HepG2 (cell line): ENCODE data around the gene RPS14. TPM values are rescaled to one million over a fixed set of nuclear protein-coding genes. Genes with fewer than 3 reads are reported as not detected.

Experiments
- AGO1 ChIP-seq: fragments of 200-400 bp; formaldehyde crosslinking; IDR thresholded peaks from 2 replicates; pipeline ENCODE4 v1.6.1; 2017; ENCODE audit warnings: mild to moderate bottlenecking, low read depth, low read length, moderate library complexity; ENCODE audit not compliant: poor library complexity, severe bottlenecking
- EEA1 ChIP-seq: sonication (generic); formaldehyde crosslinking; IDR thresholded peaks from 2 replicates; pipeline ENCODE4 v1.5.1; 2020; ENCODE audit warnings: mild to moderate bottlenecking, missing genetic modification reagents, borderline replicate concordance
- HNRNPLL ChIP-seq: fragments of 200-400 bp; formaldehyde crosslinking; IDR thresholded peaks from 2 replicates; pipeline ENCODE4 v1.6.1; 2017; ENCODE audit warnings: mild to moderate bottlenecking, low read depth, low read length; ENCODE audit not compliant: poor library complexity, severe bottlenecking
- KDM2A ChIP-seq: sonication (generic); formaldehyde crosslinking; IDR thresholded peaks from 2 replicates; pipeline ENCODE4 v1.4.0; 2020; ENCODE audit warnings: low read depth, missing genetic modification reagents, borderline replicate concordance
- KLF15 ChIP-seq: sonication (generic); formaldehyde crosslinking; IDR thresholded peaks from 2 replicates; pipeline ENCODE4 v1.8.1; 2023; ENCODE audit warnings: borderline replicate concordance, mild to moderate bottlenecking, inconsistent platforms, missing genetic modification reagents, mixed read lengths
- NFRKB ChIP-seq: fragments of 450-650 bp; IDR thresholded peaks from 2 replicates; pipeline ENCODE4 v1.6.1; 2017
- RBAK ChIP-seq: sonication (generic); formaldehyde crosslinking; IDR thresholded peaks from 2 replicates; pipeline ENCODE4 v1.5.1; 2020; ENCODE audit warnings: mild to moderate bottlenecking, missing genetic modification reagents
- SMARCC2 ChIP-seq: fragments of 450-650 bp; IDR thresholded peaks from 2 replicates; pipeline ENCODE4 v1.6.1; 2017; ENCODE audit warnings: antibody characterized with exemption, mild to moderate bottlenecking
- STAT5B ChIP-seq: sonication (generic); formaldehyde crosslinking; IDR thresholded peaks from 2 replicates; pipeline ENCODE4 v1.4.0; 2020; ENCODE audit warnings: missing genetic modification reagents
- ZKSCAN1 ChIP-seq: fragments of 150-350 bp; IDR thresholded peaks from 2 replicates; pipeline ENCODE4 v1.6.1; 2014; ENCODE audit warnings: low read length
- ZNF225 ChIP-seq: sonication (generic); formaldehyde crosslinking; IDR thresholded peaks from 2 replicates; pipeline ENCODE4 v1.4.0; 2020; ENCODE audit warnings: mild to moderate bottlenecking, missing genetic modification reagents
- ZNF292 ChIP-seq: sonication (generic); formaldehyde crosslinking; IDR thresholded peaks from 2 replicates; pipeline ENCODE4 v1.8.1; 2022; ENCODE audit warnings: mild to moderate bottlenecking, low read depth, missing genetic modification reagents, borderline replicate concordance
- ZNF331 ChIP-seq: sonication (generic); formaldehyde crosslinking; IDR thresholded peaks from 2 replicates; pipeline ENCODE4 v1.4.0; 2020; ENCODE audit warnings: missing genetic modification reagents
- ZNF350 ChIP-seq: sonication (generic); formaldehyde crosslinking; IDR thresholded peaks from 2 replicates; pipeline ENCODE4 v1.4.0; 2020; ENCODE audit warnings: mild to moderate bottlenecking, low read depth, missing genetic modification reagents, borderline replicate concordance
- ZNF879 ChIP-seq: sonication (generic); formaldehyde crosslinking; IDR thresholded peaks from 2 replicates; pipeline ENCODE4 v1.8.1; 2023; ENCODE audit warnings: missing genetic modification reagents
- polyA plus RNA-seq, 8 experiments: library from polyadenylated mRNA; depleted of rRNA in 3 of 8; stranded (reverse) in 7 of 8; unstranded in 1 of 8; fragments of >200 nt; fragmentation: Illumina TruSeq in 4 of 8; extraction: Trizol in 4 of 8; gene quantifications; 2 replicates each; pipeline versions ENCODE4 v1.2.1 to v1.2.3, GENCODE V29; 2011 to 2016; ENCODE audit warnings: low read depth in 4 of 8, missing spikeins in 1 of 8, mixed read lengths in 1 of 8; ENCODE audit not compliant: insufficient read depth in 1 of 8
- total RNA-seq, 5 experiments: library from RNA; depleted of rRNA; stranded (reverse); fragments of >200 nt; fragmentation: Illumina TruSeq; extraction: Trizol; gene quantifications; 2 replicates each; pipeline ENCODE4 v1.2.3, GENCODE V29; 2016; ENCODE audit warnings: low read depth in 1 of 5
- TF ChIP-seq, protein P1 (sequence below): IDR thresholded peaks from 2 replicates; pipeline ENCODE4 v1.6.1; 2016; ENCODE audit warnings: low read depth, missing genetic modification reagents, missing compliant biosample characterization
- TF ChIP-seq, protein P2 (sequence below): sonication (generic); formaldehyde crosslinking; IDR thresholded peaks from 2 replicates; pipeline ENCODE4 v1.5.0; 2020; ENCODE audit warnings: missing genetic modification reagents
- TF ChIP-seq, protein P3 (sequence below): sonication (generic); formaldehyde crosslinking; IDR thresholded peaks from 2 replicates; pipeline ENCODE4 v1.8.0; 2022; ENCODE audit warnings: missing genetic modification reagents, mild to moderate bottlenecking, inconsistent platforms, borderline replicate concordance
- TF ChIP-seq, protein P4 (sequence below): sonication (generic); formaldehyde crosslinking; IDR thresholded peaks from 2 replicates; pipeline ENCODE4 v1.4.0; 2020; ENCODE audit warnings: missing genetic modification reagents

Gene RPS14
- total and polyA plus RNA-seq, 2 of the 13 experiments (the other 11 are each of a cell fraction or from before 2014, with no cell fraction given), result 2,116 to 3,295 TPM

DNA sequence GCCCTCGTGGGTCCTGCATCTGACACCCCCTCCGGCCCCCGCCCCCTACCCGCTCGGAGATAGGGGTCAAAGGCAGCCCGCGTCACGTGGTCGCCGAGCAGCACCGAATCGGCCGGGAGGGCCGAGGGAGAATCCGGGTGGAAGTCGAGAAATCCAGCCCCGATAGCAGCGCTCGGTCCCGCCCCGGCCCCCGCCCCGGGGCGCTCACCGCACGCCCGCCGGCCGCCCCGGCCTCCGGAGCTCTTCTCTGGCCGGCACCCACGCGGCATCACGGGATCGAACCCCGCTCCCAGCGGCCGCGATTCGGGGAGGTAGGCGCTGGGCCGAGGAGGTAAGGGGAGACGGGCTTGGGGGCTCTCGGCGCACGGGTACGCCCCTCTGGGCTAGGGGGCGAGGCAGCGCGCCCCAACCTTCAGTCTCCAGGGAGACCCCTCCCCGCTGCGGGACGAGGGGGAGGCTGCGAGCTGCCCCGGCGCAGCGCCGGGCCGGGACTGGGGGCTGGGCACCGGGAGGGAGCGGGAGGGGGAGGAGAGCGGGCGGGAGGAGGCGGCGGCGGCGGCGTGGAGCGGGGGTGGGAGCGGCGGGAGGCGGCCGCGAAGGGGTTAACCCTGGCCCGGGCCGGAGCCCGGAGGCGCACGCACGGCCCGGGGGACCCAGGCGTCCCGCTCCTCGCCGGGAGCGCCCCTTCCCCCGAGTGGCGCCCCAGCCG lies 36.3 kb upstream of the RPS14 start (continued):
- TF ChIP-seq, protein P1, sequence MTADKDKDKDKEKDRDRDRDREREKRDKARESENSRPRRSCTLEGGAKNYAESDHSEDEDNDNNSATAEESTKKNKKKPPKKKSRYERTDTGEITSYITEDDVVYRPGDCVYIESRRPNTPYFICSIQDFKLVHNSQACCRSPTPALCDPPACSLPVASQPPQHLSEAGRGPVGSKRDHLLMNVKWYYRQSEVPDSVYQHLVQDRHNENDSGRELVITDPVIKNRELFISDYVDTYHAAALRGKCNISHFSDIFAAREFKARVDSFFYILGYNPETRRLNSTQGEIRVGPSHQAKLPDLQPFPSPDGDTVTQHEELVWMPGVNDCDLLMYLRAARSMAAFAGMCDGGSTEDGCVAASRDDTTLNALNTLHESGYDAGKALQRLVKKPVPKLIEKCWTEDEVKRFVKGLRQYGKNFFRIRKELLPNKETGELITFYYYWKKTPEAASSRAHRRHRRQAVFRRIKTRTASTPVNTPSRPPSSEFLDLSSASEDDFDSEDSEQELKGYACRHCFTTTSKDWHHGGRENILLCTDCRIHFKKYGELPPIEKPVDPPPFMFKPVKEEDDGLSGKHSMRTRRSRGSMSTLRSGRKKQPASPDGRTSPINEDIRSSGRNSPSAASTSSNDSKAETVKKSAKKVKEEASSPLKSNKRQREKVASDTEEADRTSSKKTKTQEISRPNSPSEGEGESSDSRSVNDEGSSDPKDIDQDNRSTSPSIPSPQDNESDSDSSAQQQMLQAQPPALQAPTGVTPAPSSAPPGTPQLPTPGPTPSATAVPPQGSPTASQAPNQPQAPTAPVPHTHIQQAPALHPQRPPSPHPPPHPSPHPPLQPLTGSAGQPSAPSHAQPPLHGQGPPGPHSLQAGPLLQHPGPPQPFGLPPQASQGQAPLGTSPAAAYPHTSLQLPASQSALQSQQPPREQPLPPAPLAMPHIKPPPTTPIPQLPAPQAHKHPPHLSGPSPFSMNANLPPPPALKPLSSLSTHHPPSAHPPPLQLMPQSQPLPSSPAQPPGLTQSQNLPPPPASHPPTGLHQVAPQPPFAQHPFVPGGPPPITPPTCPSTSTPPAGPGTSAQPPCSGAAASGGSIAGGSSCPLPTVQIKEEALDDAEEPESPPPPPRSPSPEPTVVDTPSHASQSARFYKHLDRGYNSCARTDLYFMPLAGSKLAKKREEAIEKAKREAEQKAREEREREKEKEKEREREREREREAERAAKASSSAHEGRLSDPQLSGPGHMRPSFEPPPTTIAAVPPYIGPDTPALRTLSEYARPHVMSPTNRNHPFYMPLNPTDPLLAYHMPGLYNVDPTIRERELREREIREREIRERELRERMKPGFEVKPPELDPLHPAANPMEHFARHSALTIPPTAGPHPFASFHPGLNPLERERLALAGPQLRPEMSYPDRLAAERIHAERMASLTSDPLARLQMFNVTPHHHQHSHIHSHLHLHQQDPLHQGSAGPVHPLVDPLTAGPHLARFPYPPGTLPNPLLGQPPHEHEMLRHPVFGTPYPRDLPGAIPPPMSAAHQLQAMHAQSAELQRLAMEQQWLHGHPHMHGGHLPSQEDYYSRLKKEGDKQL, result no peak
- no peak for TF ChIP-seq ZNF879 (CRISPR knock-in tag)
- no peak for TF ChIP-seq ZNF350 (CRISPR knock-in tag)
- no peak for TF ChIP-seq AGO1
- no peak for TF ChIP-seq STAT5B
- no peak for TF ChIP-seq ZKSCAN1
- TF ChIP-seq ZNF331 (CRISPR knock-in tag), result no peak
- TF ChIP-seq RBAK (CRISPR knock-in tag), result no peak
- TF ChIP-seq SMARCC2, result no peak
- TF ChIP-seq, protein P2, sequence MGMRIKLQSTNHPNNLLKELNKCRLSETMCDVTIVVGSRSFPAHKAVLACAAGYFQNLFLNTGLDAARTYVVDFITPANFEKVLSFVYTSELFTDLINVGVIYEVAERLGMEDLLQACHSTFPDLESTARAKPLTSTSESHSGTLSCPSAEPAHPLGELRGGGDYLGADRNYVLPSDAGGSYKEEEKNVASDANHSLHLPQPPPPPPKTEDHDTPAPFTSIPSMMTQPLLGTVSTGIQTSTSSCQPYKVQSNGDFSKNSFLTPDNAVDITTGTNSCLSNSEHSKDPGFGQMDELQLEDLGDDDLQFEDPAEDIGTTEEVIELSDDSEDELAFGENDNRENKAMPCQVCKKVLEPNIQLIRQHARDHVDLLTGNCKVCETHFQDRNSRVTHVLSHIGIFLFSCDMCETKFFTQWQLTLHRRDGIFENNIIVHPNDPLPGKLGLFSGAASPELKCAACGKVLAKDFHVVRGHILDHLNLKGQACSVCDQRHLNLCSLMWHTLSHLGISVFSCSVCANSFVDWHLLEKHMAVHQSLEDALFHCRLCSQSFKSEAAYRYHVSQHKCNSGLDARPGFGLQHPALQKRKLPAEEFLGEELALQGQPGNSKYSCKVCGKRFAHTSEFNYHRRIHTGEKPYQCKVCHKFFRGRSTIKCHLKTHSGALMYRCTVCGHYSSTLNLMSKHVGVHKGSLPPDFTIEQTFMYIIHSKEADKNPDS, result no peak
- no peak for TF ChIP-seq KLF15 (CRISPR knock-in tag)
- TF ChIP-seq HNRNPLL, result peak; percentile 79
- no peak for TF ChIP-seq ZNF292
- TF ChIP-seq EEA1 (CRISPR knock-in tag), result no peak; the same call in 1 of the 2 replicates
- no peak for TF ChIP-seq NFRKB
- TF ChIP-seq KDM2A (CRISPR knock-in tag), result peak; percentile 54; the same call in 1 of the 2 replicates
- TF ChIP-seq, protein P3, sequence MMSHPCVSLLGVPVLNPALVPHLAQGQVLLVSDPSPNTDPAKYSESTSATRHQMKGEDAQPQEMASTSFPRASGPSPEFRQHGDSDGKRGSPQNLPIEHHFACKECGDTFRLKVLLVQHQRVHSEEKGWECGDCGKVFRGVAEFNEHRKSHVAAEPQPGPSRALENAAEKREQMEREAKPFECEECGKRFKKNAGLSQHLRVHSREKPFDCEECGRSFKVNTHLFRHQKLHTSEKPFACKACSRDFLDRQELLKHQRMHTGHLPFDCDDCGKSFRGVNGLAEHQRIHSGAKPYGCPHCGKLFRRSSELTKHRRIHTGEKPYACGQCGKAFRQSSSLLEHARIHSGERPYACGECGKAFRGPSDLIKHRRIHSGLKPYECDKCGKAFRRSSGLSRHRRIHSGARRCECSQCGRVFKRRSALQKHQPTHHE, result no peak
- TF ChIP-seq, protein P4, sequence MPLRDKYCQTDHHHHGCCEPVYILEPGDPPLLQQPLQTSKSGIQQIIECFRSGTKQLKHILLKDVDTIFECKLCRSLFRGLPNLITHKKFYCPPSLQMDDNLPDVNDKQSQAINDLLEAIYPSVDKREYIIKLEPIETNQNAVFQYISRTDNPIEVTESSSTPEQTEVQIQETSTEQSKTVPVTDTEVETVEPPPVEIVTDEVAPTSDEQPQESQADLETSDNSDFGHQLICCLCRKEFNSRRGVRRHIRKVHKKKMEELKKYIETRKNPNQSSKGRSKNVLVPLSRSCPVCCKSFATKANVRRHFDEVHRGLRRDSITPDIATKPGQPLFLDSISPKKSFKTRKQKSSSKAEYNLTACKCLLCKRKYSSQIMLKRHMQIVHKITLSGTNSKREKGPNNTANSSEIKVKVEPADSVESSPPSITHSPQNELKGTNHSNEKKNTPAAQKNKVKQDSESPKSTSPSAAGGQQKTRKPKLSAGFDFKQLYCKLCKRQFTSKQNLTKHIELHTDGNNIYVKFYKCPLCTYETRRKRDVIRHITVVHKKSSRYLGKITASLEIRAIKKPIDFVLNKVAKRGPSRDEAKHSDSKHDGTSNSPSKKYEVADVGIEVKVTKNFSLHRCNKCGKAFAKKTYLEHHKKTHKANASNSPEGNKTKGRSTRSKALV, result no peak
- no peak for TF ChIP-seq ZNF225
